ENCODE measurements around the gene TMEM95.

The TMEM95 gene

DNA sequence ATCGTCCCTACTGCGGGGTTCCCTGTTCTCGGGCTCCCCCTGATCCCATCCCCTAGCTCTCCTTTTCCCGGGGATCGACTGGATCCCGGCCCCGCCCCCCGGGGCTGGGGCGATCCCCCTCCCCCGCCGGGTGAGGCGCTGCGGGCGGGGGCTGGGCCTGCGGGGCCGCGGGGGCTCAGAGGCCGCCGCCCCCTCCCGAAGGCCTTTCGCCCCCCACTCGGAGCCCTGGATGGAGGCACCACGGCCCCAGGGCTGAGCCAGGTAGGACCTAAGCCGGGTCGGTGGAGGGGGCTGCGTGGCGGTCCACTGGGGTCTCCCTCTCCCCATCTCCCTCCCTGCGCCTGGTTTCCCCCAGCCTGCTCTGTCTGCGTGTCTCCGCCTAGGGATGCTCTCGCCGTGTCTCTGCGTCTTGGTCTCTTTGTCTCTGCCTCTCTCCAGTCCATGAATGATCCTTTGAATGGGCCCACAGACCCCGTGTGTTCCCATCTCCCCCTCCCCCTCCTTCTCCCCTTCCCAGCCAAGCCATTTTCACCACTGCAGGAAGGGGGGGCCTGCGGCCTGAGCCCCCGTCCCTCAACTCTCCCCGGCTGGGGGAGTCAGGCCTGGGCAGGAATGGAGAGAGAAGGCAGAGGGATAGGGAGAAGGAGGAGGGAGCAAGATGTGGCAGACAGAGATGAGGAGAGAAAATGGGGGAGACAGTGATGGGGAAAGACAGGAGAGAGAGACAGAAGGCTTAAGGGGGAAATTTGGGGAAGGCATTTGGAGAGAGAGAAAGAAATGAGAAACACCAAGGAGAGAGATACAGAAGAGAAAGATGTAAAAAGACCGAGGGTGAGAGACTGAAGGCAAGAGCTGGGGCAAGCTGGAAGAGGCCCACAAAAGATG lies 50.6 kb downstream of the TMEM95 start:
- Mint-ChIP-seq H3K9me3 (no peaks in the 10 kb centered on the region), H3K4me3 (peak overlapping the region; percentile 89), H3K36me3 (peaks cover 2% of the 10 kb centered on the region), H3K27ac (peak overlapping the region; percentile 72), H3K27me3 (peaks cover 16% of the 10 kb centered on the region), H3K4me1 (peaks cover 19% of the 10 kb centered on the region)
- DNase-seq (ENCODE audit: low spot score in 2 of 2) (no peak), ATAC-seq (ENCODE audit: low read depth) (no peak)

GRCh38 chr17:7406235-7406825 lies 51.4 kb downstream of the TMEM95 start:
- no peaks in the 10 kb centered on the region for H3K9me3 Mint-ChIP-seq
- peaks cover 16% of the 10 kb centered on the region for H3K27me3 Mint-ChIP-seq
- peaks cover 2% of the 10 kb centered on the region for H3K36me3 Mint-ChIP-seq
- peaks cover 19% of the 10 kb centered on the region for H3K4me1 Mint-ChIP-seq
- DNase-seq (ENCODE audit: low spot score in 2 of 2) (no peak), ATAC-seq (ENCODE audit: low read depth) (no peak)
- no peak overlapping the region for H3K27ac Mint-ChIP-seq
- H3K4me3 Mint-ChIP-seq: peak overlapping the region; percentile 75
